IMR-90 (cell line): Measurements from ENCODE around the gene FOXS1.
A peak's percentile ranks its signal among the peaks of the same experiment; 100 is the strongest.

Source experiments
- CEBPB ChIP-seq: IDR thresholded peaks from 2 replicates; pipeline ENCODE4 v1.6.1; 2012; ENCODE audit warnings: low read depth, low read length, improper control_type of control experiment
- CHD1 ChIP-seq: IDR thresholded peaks from 2 replicates; pipeline ENCODE4 v1.6.1; 2012; ENCODE audit warnings: low read depth, low read length, improper control_type of control experiment
- CTCF ChIP-seq: conservative IDR thresholded peaks from 2 replicates; pipeline ENCODE4 v1.5.1; 2012; ENCODE audit warnings: mild to moderate bottlenecking, low read depth, low read length, improper control_type of control experiment
- FOS ChIP-seq: fragments of 150-350 bp; IDR thresholded peaks from 2 replicates; pipeline ENCODE4 v1.6.1; 2016; ENCODE audit warnings: low read depth, low read length
- MAZ ChIP-seq: IDR thresholded peaks from 2 replicates; pipeline ENCODE4 v1.6.1; 2012; ENCODE audit warnings: low read depth, mild to moderate bottlenecking, low read length, improper control_type of control experiment, moderate library complexity, borderline replicate concordance
- MXI1 ChIP-seq: IDR thresholded peaks from 2 replicates; pipeline ENCODE4 v1.6.1; 2012; ENCODE audit warnings: low read depth, mild to moderate bottlenecking, low read length, moderate library complexity, borderline replicate concordance
- NFE2L2 ChIP-seq: fragments of 150-350 bp; IDR thresholded peaks from 2 replicates; pipeline ENCODE4 v1.6.1; 2016; ENCODE audit warnings: low read depth, mild to moderate bottlenecking, low read length
- POLR2A ChIP-seq: IDR thresholded peaks from 2 replicates; pipeline ENCODE4 v1.6.1; 2012; ENCODE audit warnings: mild to moderate bottlenecking, low read depth, low read length
- RAD21 ChIP-seq: IDR thresholded peaks from 2 replicates; pipeline ENCODE4 v1.6.1; 2012; ENCODE audit warnings: low read length, improper control_type of control experiment
- RFX5 ChIP-seq: IDR thresholded peaks from 2 replicates; pipeline ENCODE4 v1.8.0; 2012; ENCODE audit warnings: low read depth, mild to moderate bottlenecking, low read length, moderate library complexity
- USF2 ChIP-seq: fragments of 150-350 bp; IDR thresholded peaks from 2 replicates; pipeline ENCODE4 v1.6.1; 2017; ENCODE audit warnings: mild to moderate bottlenecking, antibody characterized with exemption, low read length, low read depth

- TF ChIP-seq CTCF (peak; percentile 95), POLR2A (no peak), USF2 (no peak), RFX5 (no peak), MAZ (no peak), NFE2L2 (no peak), CEBPB (no peak), MXI1 (no peak), FOS (no peak), CHD1 (no peak), RAD21 (peak; percentile 94)
Measured at GRCh38 chr20:31822421-31823330, 22.7 kb downstream of the FOXS1 start.
